ENCODE measurements around the gene SCN2B. TPM values are rescaled to one million over a fixed set of nuclear protein-coding genes. Genes with fewer than 3 reads are reported as not detected.

Gene SCN2B, protein sequence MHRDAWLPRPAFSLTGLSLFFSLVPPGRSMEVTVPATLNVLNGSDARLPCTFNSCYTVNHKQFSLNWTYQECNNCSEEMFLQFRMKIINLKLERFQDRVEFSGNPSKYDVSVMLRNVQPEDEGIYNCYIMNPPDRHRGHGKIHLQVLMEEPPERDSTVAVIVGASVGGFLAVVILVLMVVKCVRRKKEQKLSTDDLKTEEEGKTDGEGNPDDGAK
- polyA plus RNA-seq (2012; ENCODE audit: low read depth, missing spikeins): not detected

DNA sequence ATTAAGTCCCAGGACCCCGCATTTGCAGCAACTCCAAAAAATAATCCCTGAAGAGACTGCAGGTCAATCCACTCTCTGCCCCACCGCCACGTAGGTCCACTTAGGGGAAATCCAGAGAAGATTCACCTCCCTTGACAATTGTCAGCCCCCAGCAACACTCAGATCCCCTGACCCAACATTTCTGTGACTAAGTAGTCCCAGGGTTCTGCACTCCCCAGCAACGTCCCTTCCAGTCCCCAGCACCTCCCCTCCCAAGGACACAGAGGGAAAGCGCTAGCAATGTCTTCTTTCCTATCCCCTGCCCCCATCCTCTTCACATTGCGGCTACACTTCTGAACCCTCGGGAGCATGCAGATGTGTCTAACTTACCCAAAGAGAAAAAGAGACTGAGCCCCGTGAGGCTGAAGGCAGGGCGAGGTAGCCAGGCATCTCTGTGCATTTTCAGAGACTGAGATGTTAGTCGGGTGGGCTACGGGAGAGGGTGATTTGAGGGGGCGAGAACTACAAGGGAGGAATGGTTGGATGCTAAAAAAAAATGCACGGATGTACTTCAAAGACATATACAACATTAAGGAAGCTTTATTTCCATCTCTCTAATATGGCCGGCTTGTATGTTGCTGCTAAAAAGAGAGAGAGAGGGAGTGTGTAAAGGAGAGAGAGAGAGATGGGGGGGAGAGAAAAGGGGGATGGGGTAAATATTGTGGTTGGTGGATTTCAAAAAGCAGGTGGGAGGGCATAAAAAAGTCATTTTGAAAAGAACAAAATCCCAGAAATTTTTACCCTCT is at the start of gene SCN2B:
Gene SCN2B (minus strand): TSS at position 647 of the 785 bp plus-strand sequence. CDS start 208 bp downstream, at position 439.
- no peak for TF ChIP-seq TAF1 (IDR thresholded peaks at IDR 0.05; ENCODE audit: low read depth, low read length)
- DNase-seq (ENCODE audit: insufficient read length, low spot score) (no peak), FAIRE-seq (no peak)

- TF ChIP-seq POLR2A (IDR thresholded peaks at IDR 0.05; ENCODE audit: low read depth, low read length): no peak
- TF ChIP-seq PAX5 (IDR thresholded peaks at IDR 0.05; ENCODE audit: insufficient read depth, low read length, severe bottlenecking): no peak
- no peak; the same call in 1 of the 2 replicates for TF ChIP-seq TAF1 (IDR thresholded peaks at IDR 0.05; ENCODE audit: low read depth, low read length)
- TF ChIP-seq POLR2AphosphoS5 (IDR thresholded peaks at IDR 0.05; ENCODE audit: low read depth, low read length): no peak
- TF ChIP-seq POU2F2 (IDR thresholded peaks at IDR 0.05; ENCODE audit: low read depth, low read length): no peak
- TF ChIP-seq SPI1 (IDR thresholded peaks at IDR 0.05; ENCODE audit: low read depth, low read length): no peak
- FAIRE-seq: peak; percentile 69
- DNase-seq (ENCODE audit: insufficient read length, low spot score): no peak
Observed at GRCh38 chr11:118224511-118225188, 48.2 kb upstream of the SCN2B start, which contains the start of gene JAML. JAML (minus strand) TSS chr11:118225011; CDS start chr11:118214866, 10,145 bp downstream.

- FAIRE-seq (peak; percentile 80), DNase-seq (ENCODE audit: insufficient read length, low spot score) (no peak)
- no peak for TF ChIP-seq PAX5 (IDR thresholded peaks at IDR 0.05; ENCODE audit: insufficient read depth, low read length, severe bottlenecking)
- TF ChIP-seq POLR2AphosphoS5 (IDR thresholded peaks at IDR 0.05; ENCODE audit: low read depth, low read length): no peak
- TF ChIP-seq POLR2A (IDR thresholded peaks at IDR 0.05; ENCODE audit: low read depth, low read length): no peak
- no peak for TF ChIP-seq TAF1 (IDR thresholded peaks at IDR 0.05; ENCODE audit: low read depth, low read length)
- TF ChIP-seq SPI1 (IDR thresholded peaks at IDR 0.05; ENCODE audit: low read depth, low read length): no peak
- TF ChIP-seq POU2F2 (IDR thresholded peaks at IDR 0.05; ENCODE audit: low read depth, low read length): no peak
Observed at GRCh38 chr11:118223992-118224391, 47.6 kb upstream of the SCN2B start.

- DNase-seq (ENCODE audit: insufficient read length, low spot score) (no peak), FAIRE-seq (no peak)
- TF ChIP-seq POU2F2 (IDR thresholded peaks at IDR 0.05; ENCODE audit: low read depth, low read length): no peak
- no peak for TF ChIP-seq POLR2A (IDR thresholded peaks at IDR 0.05; ENCODE audit: low read depth, low read length)
- TF ChIP-seq POLR2AphosphoS5 (IDR thresholded peaks at IDR 0.05; ENCODE audit: low read depth, low read length): no peak
- TF ChIP-seq TAF1 (IDR thresholded peaks at IDR 0.05; ENCODE audit: low read depth, low read length): no peak
- no peak for TF ChIP-seq PAX5 (IDR thresholded peaks at IDR 0.05; ENCODE audit: insufficient read depth, low read length, severe bottlenecking)
- TF ChIP-seq SPI1 (IDR thresholded peaks at IDR 0.05; ENCODE audit: low read depth, low read length): no peak
Observed at GRCh38 chr11:118223570-118223969, 47.1 kb upstream of the SCN2B start.

- TF ChIP-seq PAX5 (IDR thresholded peaks at IDR 0.05; ENCODE audit: insufficient read depth, low read length, severe bottlenecking): no peak
- no peak for TF ChIP-seq POLR2AphosphoS5 (IDR thresholded peaks at IDR 0.05; ENCODE audit: low read depth, low read length)
- TF ChIP-seq POLR2A (IDR thresholded peaks at IDR 0.05; ENCODE audit: low read depth, low read length): no peak
- TF ChIP-seq TAF1 (IDR thresholded peaks at IDR 0.05; ENCODE audit: low read depth, low read length): no peak
- no peak for TF ChIP-seq POU2F2 (IDR thresholded peaks at IDR 0.05; ENCODE audit: low read depth, low read length)
- FAIRE-seq: no peak
Observed at GRCh38 chr11:118222437-118222836, 46.0 kb upstream of the SCN2B start.

GRCh38 chr11:118221419-118221818 is 45.0 kb upstream of the SCN2B start:
- FAIRE-seq (no peak), DNase-seq (ENCODE audit: insufficient read length, low spot score) (no peak)
- no peak for TF ChIP-seq SPI1 (IDR thresholded peaks at IDR 0.05; ENCODE audit: low read depth, low read length)
- TF ChIP-seq TAF1 (IDR thresholded peaks at IDR 0.05; ENCODE audit: low read depth, low read length): no peak
- no peak for TF ChIP-seq POU2F2 (IDR thresholded peaks at IDR 0.05; ENCODE audit: low read depth, low read length)
- TF ChIP-seq POLR2A (IDR thresholded peaks at IDR 0.05; ENCODE audit: low read depth, low read length): no peak
- no peak for TF ChIP-seq PAX5 (IDR thresholded peaks at IDR 0.05; ENCODE audit: insufficient read depth, low read length, severe bottlenecking)
- no peak for TF ChIP-seq POLR2AphosphoS5 (IDR thresholded peaks at IDR 0.05; ENCODE audit: low read depth, low read length)

More at GRCh38 chr11:118222437-118222836, 46.0 kb upstream of the SCN2B start:
- no peak for DNase-seq (ENCODE audit: insufficient read length, low spot score)

- peak; percentile 16 for FAIRE-seq
- no peak for DNase-seq (ENCODE audit: insufficient read length, low spot score)
Observed at GRCh38 chr11:118219732-118220131, 43.3 kb upstream of the SCN2B start.

GRCh38 chr11:118219244-118219643 is 42.8 kb upstream of the SCN2B start:
- no peak for FAIRE-seq
- TF ChIP-seq POU2F2 (IDR thresholded peaks at IDR 0.05; ENCODE audit: low read depth, low read length): no peak
- no peak for TF ChIP-seq TAF1 (IDR thresholded peaks at IDR 0.05; ENCODE audit: low read depth, low read length)
- no peak for TF ChIP-seq POLR2A (IDR thresholded peaks at IDR 0.05; ENCODE audit: low read depth, low read length)
- TF ChIP-seq SPI1 (IDR thresholded peaks at IDR 0.05; ENCODE audit: low read depth, low read length): no peak
- TF ChIP-seq POLR2AphosphoS5 (IDR thresholded peaks at IDR 0.05; ENCODE audit: low read depth, low read length): no peak
- TF ChIP-seq PAX5 (IDR thresholded peaks at IDR 0.05; ENCODE audit: insufficient read depth, low read length, severe bottlenecking): no peak
- no peak for DNase-seq (ENCODE audit: insufficient read length, low spot score)

More at GRCh38 chr11:118219732-118220131, 43.3 kb upstream of the SCN2B start:
- no peak for TF ChIP-seq POLR2A (IDR thresholded peaks at IDR 0.05; ENCODE audit: low read depth, low read length)

- no peak for DNase-seq (ENCODE audit: insufficient read length, low spot score)
- TF ChIP-seq SPI1 (IDR thresholded peaks at IDR 0.05; ENCODE audit: low read depth, low read length) (peak; percentile 26; the same call in 1 of the 2 replicates), PAX5 (IDR thresholded peaks at IDR 0.05; ENCODE audit: insufficient read depth, low read length, severe bottlenecking) (no peak)
- FAIRE-seq: peak; percentile 78
Observed at GRCh38 chr11:118217575-118217974, 41.1 kb upstream of the SCN2B start.
